HG03469 (cell line): ENCODE data around the gene NEURL1.
"Not testable (repeated sequence)": the region's sequence is repeated elsewhere in the genome, so short reads cannot be mapped to it uniquely, and the experiment has no call there.

ENCODE experiments used
- ATAC-seq: cut with Tn5 transposase; IDR thresholded peaks from one replicate; pipeline ENCODE4 v1.9.1; 2021; ENCODE audit warnings: mild to moderate bottlenecking, moderate library complexity, moderate number of reproducible peaks; ENCODE audit not compliant: unreplicated experiment

NEURL1 gene

GRCh38 chr10:103492655-103493261, 747 bp upstream of the NEURL1 start:
- ATAC-seq = no peak

DNA sequence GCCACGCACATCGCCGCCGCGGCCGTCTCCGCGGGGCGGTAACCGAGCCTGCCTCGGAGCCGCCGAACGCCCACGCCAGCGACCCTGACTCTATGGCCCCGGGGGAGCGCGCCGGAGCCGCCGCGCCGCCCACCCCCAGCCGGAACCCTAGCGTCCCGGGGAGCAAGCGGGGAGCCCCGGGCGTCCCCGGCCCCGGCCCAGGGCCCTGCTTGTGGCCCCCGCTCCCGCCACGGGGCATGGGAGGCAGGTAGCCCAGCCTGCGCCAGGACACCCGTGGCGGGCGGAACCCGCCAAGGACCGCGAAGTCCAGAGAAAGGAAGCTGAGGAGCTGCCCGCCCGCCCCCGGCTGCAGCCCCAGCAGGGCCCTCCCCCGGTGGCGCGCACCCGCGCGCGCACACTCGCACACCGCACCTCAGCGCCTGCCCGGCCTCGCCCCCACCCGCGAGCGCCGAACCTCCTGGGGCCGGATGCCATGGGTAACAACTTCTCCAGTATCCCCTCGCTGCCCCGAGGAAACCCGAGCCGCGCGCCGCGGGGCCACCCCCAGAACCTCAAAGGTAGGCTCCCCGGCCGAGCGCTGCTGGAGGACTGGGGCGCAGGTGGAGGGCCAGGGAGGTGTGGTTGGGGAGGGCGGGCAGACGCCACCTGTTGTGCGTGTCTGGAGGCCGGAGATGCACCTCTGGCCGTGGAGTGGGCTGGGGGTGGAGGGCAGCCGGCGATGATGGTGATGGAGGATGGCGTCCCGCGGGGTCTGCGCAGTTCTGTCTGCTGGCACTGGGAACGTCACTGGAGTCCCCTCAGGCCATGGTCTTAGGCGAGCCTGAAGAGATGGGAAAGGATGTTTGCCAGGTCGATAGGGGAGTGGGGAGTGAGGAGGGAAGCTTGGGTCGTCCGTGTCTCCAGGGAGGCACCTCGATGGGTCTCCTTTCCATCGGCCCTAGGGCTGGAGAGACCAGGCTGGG, 692 bp downstream of the NEURL1 start:
- ATAC-seq = no peak

DNA sequence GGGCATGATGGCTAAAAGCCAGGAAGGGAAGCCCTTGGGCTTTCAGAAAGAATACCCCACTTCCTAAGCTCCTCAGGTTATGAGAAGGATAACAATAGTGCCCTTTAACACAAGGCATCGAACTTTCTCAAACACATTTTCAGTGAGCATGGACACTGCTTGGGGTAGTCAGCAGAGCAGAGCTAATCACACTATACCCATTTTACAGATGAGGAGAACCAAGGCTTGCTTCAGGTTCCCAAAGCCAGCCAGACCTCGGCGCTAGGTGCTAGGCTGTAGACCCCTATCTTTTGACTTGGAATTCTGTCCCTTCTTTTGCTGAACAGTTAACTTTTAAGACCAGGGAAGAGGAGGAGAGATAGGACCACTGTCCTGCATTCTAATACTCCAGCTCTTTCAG, 1.8 kb downstream of the NEURL1 start:
- no peak for ATAC-seq

- no peak for ATAC-seq
Observed at GRCh38 chr10:103497161-103497915, 3.8 kb downstream of the NEURL1 start.

DNA sequence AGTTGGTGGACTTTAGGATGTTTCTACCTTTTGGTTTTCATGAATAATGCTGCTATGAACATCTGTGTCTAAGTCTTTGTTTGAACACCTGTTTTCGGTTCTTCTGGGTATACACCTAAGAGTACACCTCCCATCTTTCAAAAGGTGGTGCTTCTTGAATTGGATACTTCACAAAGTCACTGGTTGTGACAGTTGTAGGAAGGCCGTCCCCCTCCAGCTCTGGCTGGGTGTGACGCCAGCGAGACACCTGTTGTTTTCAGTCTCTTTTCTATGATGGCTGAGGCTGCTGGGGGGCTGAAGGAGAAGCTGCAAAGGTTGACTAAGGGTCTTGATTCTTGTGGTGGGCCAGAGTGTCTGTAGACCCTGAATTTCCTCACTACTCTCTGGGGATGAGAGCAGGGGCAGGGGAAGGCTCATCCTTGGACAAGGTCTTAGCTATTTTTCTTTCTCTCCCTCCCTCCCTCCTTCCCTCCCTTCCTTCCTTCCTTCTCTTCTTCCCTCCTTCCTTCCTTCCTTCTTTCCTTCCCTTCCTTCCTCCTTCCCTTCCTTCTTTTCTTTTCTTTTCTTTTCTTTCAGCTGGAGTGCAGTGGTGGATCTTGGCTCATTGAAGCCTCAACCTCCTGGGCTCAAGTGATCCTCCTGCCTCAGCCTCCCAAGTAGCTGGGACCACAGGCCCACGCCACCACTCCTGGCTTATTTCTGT, 5.6 kb downstream of the NEURL1 start:
- ATAC-seq = no peak

DNA sequence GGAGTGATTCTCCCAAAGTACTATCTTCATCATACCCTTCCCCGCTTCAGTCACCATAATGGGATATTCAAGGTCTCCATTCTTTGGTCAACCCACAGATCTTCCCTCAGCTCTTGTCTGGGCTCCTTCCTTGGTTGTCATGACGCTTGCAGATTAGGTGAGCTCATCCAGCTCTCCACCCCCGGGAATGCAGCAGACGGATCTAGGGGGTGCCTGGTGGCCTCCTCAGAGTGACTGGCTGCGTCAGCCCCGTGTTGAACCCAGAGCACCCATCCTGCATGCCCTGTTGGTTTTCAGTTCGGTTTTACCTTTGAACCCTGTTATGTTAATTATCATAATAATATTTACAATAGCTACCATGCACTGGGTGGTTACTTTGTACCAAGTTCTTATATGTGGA, 6.4 kb downstream of the NEURL1 start:
- ATAC-seq = no peak

- no peak for ATAC-seq
Observed at GRCh38 chr10:103500481-103500880, 7.0 kb downstream of the NEURL1 start.

- ATAC-seq = no peak
Observed at GRCh38 chr10:103501186-103501585, 7.7 kb downstream of the NEURL1 start.

DNA sequence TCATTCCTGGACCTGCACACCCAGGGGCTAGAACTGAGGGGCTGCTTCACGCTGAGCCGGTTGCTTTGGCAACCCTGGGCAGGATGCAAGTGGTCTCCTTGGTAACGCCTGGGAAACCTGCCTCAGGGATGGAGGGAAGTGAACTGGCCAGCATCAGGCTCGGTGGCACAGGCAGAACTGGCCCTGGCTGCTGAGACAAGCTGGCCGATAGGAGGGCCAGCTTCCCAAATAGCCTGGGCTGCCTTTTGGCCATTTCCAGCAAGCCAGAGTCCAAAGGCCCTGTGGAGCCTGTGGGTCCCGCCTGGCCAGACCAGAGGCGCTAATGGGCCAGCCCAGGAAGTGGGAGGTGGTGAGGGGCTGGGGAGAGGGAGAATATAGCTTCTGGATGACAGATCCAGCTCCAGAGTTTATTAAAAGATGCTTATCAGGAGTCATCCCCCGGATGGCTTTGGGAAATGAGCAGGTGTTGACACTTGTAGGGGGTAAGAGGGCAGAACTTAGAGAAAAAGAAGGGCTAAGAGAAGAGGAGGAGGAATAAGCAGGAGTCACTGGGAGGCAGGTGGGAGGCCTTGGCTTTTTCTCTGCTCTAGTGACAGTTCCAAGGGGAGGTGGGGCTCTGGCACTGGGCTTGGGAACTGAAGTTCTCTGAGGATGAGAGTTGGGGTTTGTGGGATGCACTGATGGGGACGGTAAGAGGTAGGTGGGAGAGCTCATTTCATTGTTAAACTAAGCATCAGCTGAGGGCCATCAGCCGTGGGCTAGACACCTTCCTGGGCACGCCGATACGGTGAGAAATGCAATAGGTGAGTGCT, 9.6 kb downstream of the NEURL1 start:
- ATAC-seq = no peak

DNA sequence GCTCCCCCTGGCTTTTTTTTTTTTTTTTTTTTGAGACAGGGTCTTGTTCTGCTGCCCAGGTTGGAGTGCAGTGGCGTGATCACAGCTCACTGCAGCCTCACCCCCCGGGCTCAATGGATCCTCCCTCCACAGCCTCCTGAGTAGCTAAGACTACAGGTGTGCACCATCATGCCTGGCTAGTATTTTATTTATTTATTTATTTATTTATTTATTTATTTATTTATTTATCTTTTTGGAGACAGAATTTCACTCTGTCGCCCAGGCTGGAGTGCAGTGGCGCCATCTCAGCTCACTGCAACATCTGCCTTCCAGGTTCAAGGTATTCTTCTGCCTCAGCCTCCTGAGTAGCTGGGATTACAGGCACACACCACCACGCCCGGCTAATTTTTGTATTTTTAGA, 10.3 kb downstream of the NEURL1 start:
- ATAC-seq = not testable (repeated sequence)

DNA sequence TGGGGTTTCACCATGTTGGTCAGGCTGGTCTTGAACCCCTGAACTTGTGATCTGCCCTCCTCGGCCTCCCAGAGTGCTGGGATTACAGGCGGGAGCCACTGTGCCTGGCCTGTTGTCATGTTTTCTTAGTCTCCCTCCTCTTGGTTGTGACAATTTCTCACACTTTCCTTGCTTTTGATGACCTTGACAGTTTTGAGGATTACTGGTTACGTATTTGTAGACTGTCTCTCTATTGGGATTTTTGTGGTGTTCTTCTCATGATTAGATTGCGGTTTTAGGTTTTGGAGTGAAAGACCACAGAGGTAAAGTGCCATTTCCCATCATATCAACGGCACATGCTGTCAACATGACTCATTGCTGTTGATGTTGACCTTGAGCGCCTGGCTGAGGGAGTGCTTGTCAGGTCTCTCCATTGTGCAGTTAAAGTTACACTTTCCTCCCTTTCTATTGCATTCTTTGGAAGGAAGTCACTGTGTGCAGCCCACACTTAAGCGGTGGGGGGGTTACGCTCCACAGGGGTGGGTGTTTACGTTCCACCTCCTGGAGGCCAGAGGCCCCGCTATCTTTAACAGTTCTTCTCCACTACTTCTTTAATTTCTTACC, 10.8 kb downstream of the NEURL1 start:
- no peak for ATAC-seq

GRCh38 chr10:103506061-103506460, 12.6 kb downstream of the NEURL1 start:
- ATAC-seq = no peak

DNA sequence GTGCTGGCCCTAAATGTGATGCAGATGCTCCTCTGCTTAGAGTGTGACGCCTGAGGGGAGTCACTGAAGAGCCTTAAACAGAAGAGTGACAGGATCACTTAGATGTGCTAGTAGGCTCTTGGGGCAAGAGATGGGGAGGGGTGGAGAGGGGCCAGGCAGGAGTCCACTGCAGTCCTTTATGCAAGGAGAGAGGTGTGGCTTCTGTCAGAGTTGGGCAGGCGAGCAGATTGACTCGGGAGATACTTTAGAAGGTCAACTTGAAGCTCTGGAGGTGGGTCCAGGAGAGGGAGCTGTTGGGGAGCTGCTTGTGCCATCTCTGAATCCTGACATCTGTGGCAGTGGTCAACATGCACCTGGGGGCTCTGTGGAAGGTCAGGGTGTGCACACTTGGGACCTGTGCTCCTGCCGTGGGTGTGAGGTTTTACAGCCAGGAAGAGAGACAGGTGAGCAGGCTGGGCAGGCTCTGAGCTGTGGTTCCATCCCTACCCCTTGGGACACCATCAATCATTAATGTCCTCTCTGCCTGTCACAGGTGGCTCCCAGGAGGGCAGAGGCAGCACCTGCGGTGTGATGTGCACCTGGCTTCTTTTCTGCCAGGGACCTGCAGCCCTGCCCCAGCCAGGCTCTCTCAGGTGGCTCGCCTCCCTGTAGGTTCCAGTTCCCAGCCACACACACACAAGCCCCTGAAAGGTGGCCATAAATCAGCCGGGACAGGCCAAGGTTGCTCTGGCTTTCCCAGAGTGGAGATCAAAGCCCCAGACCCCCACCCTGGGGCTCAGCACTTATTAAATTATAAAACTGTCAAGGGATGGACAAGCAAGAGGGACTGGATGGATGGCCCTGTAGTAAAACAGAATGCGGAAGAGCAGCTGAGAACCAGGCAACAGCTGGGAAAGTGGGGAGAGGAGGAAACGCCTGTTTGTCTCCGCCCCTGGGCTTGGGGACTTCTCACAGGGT, 14.0 kb downstream of the NEURL1 start:
- ATAC-seq = no peak

- ATAC-seq = no peak
Observed at GRCh38 chr10:103510046-103510685, 16.7 kb downstream of the NEURL1 start.

- no peak for ATAC-seq
Observed at GRCh38 chr10:103510791-103511752, 17.6 kb downstream of the NEURL1 start.

DNA sequence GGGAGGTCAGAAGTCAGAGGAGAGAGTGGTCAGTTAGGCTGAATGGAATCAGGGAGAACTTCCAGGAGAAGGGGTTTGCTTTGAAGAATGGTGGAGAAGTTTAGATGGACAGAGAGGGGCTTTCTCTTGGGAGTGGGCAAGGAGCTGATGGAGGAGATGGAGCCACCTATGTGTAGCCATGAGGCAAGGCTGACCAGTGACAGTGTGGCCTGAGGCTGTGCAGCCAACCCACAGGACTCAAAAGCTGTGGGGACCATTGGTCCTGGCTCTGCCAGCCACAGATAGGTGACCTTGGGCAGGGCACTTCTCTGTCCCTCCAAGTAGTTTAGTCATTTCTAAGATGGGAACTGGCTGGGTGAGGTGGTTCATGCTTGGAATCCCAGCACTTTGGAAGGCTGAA, 18.7 kb downstream of the NEURL1 start:
- no peak for ATAC-seq
